Activated CD8-positive, alpha-beta memory T cell treated with anti-CD3 and anti-CD28 coated beads, Interleukin-2, amount 50 U/mL, for 24 hours (primary cell): ENCODE data around the gene C2orf66.

Source experiments
- DNase-seq: peaks from one replicate; pipeline ENCODE4 v3.0.0-alpha.2; 2020; ENCODE audit errors: extremely low read depth

The C2orf66 gene

GRCh38 chr2:196759378-196759706 lies 49.8 kb downstream of the C2orf66 start:
- DNase-seq: no peak

- no peak for DNase-seq
These were observed 50.4 kb downstream of the C2orf66 start for GRCh38 chr2:196758474-196759377.
